ENCODE measurements around the gene CXCL9.
"Not testable (repeated sequence)": the region's sequence is repeated elsewhere in the genome, so short reads cannot be mapped to it uniquely, and the experiment has no call there.

CXCL9 gene

GRCh38 chr4:76007089-76007862, at the start of gene CXCL9:
Gene CXCL9 (minus strand): TSS chr4:76007509. CDS start chr4:76007449, 60 bp downstream.
- DNase-seq (ENCODE audit: low read depth, low spot score): no peak
- ChIA-PET POLR2A (no interaction called here), CTCF (interaction anchor here (1.7 kb wide), 1 partner anchor 11 kb away, joined by 5 read pairs; no protein-coding TSS in a partner anchor)
- no peak within 1 kb of the TSS for H3K4me3 ChIP-seq (ENCODE audit: low read depth, low read length)
- no peak for TF ChIP-seq CTCF (IDR thresholded peaks at IDR 0.05; ENCODE audit: insufficient read depth, low read length, missing control alignments)

GRCh38 chr4:76055421-76055820, 48.1 kb upstream of the CXCL9 start:
- DNase-seq (ENCODE audit: low read depth, low spot score): no peak
- ChIA-PET POLR2A (interaction anchor here (0.6 kb wide), 1 partner anchor 23 kb away, joined by 3 read pairs; no protein-coding TSS in a partner anchor), CTCF (interaction anchor here (1.1 to 3.1 kb wide), 2 partner anchors 9 to 62 kb away, joined by 4 to 14 read pairs; no protein-coding TSS in a partner anchor)
- TF ChIP-seq CTCF (IDR thresholded peaks at IDR 0.05; ENCODE audit: insufficient read depth, low read length, missing control alignments): no peak
- H3K4me3 ChIP-seq (ENCODE audit: low read depth, low read length): no peak overlapping the region

- POLR2A ChIA-PET: no interaction called here
- H3K4me3 ChIP-seq (ENCODE audit: low read depth, low read length): no peak overlapping the region
- CTCF ChIA-PET: interaction anchor here (3.1 kb wide), 1 partner anchor 9 kb away, joined by 14 read pairs; no protein-coding TSS in a partner anchor
- TF ChIP-seq CTCF (IDR thresholded peaks at IDR 0.05; ENCODE audit: insufficient read depth, low read length, missing control alignments): no peak
- DNase-seq (ENCODE audit: low read depth, low spot score): no peak
Measured at GRCh38 chr4:76055016-76055415, 47.7 kb upstream of the CXCL9 start.

GRCh38 chr4:76053730-76054129, 46.4 kb upstream of the CXCL9 start:
- POLR2A ChIA-PET: no interaction called here
- CTCF ChIA-PET: interaction anchor here (0.6 to 3.1 kb wide), 9 partner anchors 10 to 130 kb away, joined by 3 to 26 read pairs (median 4); partner anchors contain the start of gene ART3
- DNase-seq (ENCODE audit: low read depth, low spot score): no peak
- no peak for TF ChIP-seq CTCF (IDR thresholded peaks at IDR 0.05; ENCODE audit: insufficient read depth, low read length, missing control alignments)
- H3K4me3 ChIP-seq (ENCODE audit: low read depth, low read length): no peak overlapping the region

GRCh38 chr4:76050560-76051050, 43.3 kb upstream of the CXCL9 start:
- CTCF ChIA-PET; H3K4me3 ChIP-seq (ENCODE audit: low read depth, low read length); DNase-seq (ENCODE audit: low read depth, low spot score); POLR2A ChIA-PET: not testable (repeated sequence)

- POLR2A ChIA-PET; H3K4me3 ChIP-seq (ENCODE audit: low read depth, low read length); CTCF ChIA-PET: not testable (repeated sequence)
Measured at GRCh38 chr4:76049860-76050416, 42.6 kb upstream of the CXCL9 start.

GRCh38 chr4:76044686-76045085, 37.4 kb upstream of the CXCL9 start:
- CTCF ChIA-PET; H3K4me3 ChIP-seq (ENCODE audit: low read depth, low read length); POLR2A ChIA-PET; DNase-seq (ENCODE audit: low read depth, low spot score): not testable (repeated sequence)

More at GRCh38 chr4:76049860-76050416, 42.6 kb upstream of the CXCL9 start:
- DNase-seq (ENCODE audit: low read depth, low spot score): not testable (repeated sequence)

- POLR2A ChIA-PET; H3K4me3 ChIP-seq (ENCODE audit: low read depth, low read length); DNase-seq (ENCODE audit: low read depth, low spot score); CTCF ChIA-PET: not testable (repeated sequence)
Measured at GRCh38 chr4:76043306-76043705, 36.0 kb upstream of the CXCL9 start.

GRCh38 chr4:76042241-76042998, 35.1 kb upstream of the CXCL9 start:
- H3K4me3 ChIP-seq (ENCODE audit: low read depth, low read length); DNase-seq (ENCODE audit: low read depth, low spot score); POLR2A ChIA-PET: not testable (repeated sequence)
- CTCF ChIA-PET: interaction anchor here (1.0 to 1.5 kb wide), 2 partner anchors 11 to 144 kb away, joined by 3 read pairs; no protein-coding TSS in a partner anchor

All from AG04449 (cell line).